NCI-H69 (cell line): ENCODE results near the gene SAMD10.
A peak's percentile ranks its signal among the peaks of the same experiment; 100 is the strongest.
"Not testable (repeated sequence)": the region's sequence is repeated elsewhere in the genome, so short reads cannot be mapped to it uniquely, and the experiment has no call there.

Experiments
- DNase-seq: peaks from one replicate; lab custom pipeline; 2025; lab: John Stamatoyannopoulos, UW

SAMD10 gene

DNA sequence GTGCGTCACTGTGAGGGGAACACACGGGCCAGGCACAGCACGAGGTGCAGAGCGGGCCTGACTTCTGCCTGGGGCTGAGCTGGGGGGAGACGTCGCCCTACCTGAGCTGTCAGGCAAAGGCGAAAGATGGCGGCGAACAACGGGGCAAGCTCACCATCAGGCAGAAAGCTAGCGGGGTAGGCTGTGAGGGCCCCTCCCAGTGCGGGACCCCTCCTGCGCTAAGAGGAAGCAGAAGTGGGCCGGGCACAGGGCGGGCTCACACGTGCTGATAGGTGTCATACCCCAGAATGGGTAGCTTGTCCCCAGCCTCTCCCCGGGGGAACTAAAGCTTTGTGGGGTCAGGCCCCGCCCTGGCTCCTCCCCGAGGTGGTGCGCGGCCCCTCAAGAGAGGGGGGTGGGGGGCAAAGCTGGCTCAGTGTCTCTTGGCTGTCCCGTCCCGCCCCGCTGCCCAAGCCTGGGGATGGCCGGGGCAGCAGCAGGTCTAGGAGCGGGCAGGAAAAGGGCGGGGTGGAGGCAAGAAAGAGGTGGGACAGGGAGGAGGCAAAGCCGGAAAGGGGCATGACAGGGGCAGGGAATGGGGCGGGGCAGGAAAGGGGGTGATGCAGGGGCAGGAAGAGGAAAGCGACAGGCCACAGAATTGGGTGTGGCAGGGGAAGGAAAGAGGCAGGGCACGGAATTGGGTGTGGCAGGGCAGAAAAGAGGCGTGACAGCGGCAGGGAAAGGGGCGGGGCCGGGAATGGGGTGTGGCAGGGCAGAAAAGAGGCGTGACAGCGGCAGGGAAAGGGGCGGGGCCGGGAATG lies 38.0 kb downstream of the SAMD10 start:
- DNase-seq = peak; percentile 25

DNA sequence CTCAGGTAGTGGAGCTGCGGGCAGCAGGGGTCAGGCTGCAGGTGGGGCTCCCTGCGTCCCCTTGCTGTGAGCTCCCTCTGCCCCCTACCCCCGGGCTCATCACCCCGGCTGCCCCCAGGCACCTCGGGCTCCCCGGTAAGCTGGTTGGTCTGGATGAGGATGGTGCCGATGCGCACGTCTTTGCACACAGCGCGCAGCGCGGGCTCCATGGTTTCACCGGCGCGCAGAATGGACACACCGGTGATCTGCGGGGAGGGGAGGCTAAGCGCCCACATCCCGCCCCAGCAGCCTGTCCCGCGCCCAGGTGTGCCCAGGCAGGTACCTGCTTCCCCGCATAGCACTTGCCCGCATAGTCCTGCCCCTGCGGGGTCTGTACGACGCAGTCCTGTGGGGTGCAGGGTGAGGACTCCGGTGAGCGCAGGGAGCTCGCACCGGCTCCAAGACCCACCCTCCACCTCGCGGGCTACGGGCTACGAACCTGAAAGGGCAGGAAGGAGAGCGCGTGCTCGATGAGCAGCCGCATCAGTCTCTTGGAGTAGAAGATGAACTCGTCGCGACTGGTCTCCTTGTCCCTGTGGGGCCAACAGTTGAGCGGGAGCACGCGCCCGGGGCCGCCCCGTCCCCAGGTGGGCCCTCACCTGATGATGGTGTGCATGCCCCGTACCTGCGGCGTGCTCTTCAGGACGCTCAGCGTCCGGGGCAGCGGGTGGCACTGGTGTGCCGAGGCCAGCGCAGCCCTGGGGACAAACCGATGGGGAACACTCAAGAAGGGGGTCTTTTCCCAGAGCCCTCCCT lies 38.8 kb downstream of the SAMD10 start:
- no peak for DNase-seq

DNA sequence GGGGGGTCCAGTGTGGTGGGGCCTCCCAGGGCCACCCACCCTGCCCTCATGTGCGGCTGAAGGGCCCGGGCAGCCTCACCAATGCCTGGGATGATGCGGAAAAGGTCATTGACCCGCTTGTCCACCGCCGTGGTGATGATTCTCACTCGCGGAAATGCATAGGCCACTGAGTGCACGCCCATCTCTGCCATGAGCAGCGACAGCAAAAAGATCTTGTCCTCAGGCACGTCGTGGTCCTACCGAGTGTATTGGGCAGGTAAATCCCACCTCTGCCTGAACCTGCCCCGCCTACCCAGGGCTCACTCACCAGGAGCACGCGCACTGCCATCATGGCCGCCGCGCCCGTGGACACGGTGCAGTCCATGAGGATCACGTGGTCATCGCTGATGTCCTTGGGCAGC lies 39.4 kb downstream of the SAMD10 start:
- no peak for DNase-seq

DNA sequence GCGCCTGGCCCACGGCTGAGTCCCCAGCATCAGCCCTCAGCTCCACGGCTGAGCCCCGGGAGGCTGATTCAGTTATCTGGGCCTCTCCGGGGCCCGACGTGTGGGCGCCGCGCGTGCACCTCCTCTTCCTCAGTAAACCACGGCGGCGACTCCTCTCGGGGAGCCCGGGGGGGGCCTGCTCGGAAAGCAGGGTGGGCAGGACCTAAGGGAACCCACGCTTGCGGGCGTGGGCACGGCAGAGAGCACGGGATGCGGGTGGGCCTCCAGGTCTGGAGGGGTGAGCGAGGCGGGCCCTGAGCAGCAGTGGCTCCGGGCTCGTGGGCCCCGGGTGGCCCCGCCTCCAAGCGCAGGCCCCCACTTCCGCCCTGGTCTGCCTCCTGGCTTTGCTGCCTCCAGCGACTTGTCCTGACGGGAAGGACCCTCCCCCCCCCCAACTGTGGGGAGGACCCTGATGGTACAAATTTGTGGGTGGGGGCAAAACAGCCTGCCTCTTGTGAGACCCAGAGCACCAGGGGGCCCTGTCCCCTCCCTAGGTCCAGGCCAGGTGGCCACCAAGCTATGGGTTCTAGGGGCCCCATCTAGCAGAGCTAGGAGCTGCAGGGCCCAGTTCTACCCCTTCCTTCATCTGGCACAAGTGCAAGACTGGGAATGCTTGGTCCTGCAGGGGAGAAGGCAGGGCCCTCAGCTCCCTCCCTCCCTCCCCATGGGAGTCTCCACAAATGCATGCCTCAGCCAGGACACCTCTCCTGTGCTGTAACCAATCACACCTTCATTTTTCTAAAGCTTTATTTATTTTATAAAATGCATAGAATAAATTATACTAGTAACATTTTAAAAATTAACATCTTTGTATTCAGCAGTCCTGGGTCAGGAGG lies 40.1 kb downstream of the SAMD10 start:
- DNase-seq = no peak

DNA sequence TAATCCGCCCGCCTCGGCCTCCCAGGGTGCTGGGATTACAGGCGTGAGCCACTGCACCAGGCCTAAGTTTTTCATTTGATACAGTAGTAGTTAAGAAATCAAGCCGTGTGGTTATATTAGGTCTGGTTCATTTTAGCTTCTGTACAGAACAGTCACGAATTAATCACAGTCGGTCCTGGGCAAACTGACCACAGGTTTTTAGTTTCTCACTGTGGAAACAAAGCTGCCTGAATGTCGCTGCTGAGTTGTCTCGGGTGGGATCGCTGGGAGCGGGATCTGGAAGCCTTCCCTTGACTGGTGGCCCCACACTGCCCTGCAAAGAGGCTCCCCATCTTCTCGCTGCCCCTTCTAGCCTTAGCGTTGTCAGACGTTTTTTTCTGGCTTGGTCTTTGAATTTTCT lies 41.8 kb downstream of the SAMD10 start:
- no peak for DNase-seq

DNA sequence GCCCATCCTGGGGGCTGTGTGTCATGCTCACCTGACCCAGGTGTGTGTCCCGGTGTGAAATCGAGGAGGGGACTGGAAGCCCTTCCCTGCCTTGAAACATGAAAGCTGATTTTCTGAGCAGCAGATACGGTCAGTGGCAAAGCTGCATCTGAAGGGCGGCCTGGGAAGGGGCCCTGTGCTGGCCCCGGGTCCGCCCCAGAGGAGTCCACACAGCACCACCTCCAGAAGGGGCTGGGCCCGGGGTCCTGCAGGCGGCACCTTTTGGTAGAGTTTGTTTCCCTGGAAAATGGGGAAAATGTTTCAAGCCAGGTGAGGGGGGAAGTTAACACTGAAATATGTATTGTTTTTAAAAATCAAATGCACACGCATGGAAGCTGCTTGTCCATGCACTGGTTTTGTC lies 44.0 kb downstream of the SAMD10 start:
- no peak for DNase-seq

DNA sequence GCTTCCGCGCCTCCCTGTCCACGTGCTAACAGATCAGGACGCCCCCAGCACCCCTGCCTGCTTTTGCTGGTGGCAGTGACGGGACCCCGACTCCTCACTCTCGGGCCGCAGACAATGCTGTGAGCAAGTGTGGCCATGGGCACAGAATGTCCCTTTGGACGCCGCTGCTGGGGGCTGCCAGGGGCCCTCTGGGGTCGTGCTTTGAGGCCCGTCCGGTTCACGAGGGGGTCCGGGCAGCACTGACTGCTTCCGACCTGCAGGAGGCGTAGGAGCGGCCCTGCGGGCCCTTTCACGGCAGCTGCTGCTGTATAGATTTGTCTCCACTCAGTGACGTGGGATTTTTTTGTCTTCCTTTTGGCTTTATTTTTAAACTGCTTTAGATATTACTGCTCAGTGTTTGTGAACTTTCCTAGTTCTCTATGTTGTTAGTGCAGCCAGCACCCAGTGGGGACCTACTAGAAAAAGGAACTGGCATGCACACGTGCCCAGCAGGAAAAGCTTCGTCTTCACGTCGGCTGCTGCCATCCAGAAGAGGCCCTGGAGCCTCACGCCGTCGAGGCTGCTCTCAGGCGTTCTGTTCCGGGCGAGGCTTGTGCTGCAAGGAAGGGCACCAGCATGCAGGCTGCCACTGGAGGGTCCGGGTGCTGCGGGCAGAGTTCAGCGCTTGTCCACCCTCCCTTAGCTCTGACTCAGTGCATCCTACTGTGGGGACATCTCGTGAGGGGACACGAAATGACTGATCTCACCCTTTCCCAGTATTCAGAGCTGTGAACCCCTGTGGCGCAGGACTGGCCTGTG lies 45.0 kb downstream of the SAMD10 start:
- no peak for DNase-seq

DNA sequence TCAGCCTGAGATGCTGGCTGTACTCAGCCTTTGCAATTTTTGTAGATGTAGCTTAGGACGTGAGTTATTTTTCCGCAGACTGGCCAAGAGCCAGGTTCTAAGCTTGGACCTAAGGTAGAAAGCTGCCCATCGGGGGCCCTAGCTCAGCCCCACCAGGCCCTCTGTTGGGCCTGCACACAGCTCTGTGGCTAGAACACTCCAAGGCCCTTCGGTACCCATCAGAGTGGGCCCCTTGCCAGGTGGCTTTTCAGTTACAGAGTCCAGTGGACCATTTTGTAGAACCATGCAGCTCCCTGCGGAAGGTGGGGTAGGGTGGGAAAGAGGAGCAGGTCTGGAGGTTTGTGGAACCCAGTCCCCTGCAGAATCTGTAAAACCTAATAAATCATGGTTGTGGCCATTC lies 45.8 kb downstream of the SAMD10 start:
- no peak for DNase-seq

DNA sequence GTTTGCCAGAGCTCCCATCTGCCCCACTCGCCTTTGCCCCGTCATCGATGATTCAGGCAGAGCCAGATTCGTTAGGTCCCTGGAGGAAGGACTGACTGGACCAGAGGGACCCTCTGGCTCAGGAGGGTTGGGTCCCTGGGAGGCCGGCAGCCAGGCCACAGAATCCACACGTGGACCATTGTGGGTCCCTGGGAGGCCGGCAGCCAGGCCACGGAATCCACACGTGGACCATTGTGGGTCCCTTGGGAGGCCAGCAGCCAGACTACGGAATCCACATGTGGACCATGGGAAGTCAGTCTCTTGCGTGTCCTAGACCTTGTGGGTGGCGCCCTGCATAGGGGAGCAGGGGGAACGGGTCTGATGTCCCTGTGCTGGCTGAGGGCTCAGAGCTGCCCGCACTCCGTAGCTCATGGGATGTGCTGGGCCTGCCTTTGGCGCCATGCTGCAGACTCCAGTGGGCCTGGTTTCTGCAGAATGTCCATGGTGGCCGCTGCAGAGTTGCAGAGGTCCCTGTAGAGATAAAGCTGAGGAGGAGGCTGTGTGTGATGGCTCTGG lies 46.8 kb downstream of the SAMD10 start:
- no peak for DNase-seq

DNA sequence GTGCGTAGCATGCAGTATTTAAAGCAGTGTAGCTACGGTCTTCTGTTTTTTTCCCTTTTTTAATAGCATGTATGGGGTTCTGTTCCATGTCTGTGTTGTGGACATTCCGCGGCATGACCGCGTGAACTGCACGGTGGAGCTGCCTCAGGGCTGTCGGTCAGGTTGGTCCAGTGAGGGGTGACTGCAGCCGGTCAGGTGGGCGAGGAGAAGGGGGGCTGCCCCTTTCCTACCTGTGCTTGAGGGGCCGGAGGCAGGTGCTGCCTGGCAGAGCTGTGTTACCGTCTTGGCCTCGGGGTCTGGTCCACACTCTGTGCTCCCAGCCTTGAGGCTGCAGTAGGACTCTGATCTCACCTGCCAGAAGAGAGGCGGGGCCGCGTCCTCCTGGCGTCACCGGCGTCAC lies 47.7 kb downstream of the SAMD10 start:
- DNase-seq = no peak

DNA sequence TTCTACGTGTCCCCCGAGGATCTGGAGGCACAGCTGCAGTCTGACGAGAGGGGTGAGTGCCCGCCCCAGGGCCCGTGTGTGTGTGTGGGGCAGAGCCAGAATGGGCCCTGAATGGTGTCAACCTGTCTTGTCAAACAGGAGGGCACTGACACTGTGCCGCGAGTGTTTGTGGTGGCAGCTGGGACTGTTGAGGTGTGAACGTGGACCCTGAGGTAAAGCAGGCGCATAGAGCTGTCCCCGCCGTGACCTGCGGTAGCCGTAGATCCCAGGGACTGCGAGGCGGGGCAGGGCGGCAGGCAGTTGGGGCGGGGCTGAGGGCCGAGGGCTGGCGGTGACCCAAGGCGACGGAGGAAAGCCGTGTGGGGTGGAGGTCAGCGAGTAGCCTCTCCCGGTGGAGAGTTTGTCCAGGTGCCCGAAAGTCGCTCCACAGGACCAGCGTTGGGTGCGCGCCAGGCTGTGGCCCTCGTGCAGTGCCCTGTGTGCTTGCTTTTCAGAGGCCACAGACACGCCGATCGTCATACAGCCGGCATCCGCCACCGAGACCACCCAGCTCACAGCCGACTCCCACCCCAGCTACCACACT lies 48.4 kb downstream of the SAMD10 start:
- DNase-seq = no peak

DNA sequence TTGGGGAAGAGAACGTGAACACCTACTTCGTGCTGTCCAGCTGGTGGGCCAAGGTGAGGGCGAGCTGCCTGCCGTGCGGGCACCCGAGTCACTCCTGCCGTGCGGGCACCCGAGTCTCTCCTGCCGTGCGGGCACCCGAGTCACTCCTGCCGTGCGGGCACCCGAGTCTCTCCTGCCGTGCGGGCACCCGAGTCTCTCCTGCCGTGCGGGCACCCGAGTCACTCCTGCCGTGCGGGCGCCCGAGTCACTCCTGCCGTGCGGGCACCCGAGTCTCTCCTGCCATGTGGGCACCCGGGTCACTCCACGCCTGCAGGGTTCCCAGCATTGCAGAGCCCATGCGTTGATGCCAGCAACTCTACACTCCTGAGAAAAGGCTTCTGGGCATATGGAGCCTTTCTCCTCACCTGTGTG lies 50.0 kb downstream of the SAMD10 start:
- not testable (repeated sequence) for DNase-seq

DNA sequence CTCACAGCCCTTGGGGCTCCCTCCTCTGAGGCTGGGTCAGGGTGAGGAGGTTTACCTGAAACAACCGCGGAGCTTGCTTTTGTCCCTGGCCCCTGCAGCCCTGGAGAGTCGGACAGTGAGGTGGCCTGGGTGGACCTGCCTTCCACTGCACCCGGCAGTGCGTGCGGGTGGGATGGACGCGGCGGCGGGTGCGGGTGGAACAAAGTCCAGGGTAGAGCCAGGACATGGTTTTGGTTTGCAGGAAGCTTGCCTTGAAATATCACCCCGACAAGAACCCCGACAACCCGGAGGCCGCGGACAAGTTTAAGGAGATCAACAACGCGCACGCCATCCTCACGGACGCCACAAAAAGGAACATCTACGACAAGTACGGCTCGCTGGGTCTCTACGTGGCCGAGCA lies 50.4 kb downstream of the SAMD10 start:
- no peak for DNase-seq

DNA sequence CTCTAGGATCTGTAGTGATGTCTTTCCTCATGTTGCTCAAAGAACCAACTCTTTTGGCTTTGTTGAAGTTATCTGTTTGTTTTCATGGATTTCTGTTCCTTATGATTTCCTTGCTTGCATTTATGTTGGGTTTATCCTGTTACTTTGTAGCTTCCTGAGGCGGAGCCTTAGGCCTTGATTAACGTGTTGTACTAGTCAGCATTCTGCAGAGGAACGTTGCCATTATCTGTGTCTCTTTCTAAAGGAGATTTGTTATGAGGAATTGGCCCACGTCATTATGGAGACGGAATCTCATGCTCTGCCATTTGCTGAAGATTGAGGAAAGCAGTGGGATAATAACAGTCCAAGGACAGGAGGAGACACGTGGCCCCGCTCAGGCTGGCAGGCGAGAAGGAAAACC lies 53.1 kb downstream of the SAMD10 start:
- DNase-seq = no peak

DNA sequence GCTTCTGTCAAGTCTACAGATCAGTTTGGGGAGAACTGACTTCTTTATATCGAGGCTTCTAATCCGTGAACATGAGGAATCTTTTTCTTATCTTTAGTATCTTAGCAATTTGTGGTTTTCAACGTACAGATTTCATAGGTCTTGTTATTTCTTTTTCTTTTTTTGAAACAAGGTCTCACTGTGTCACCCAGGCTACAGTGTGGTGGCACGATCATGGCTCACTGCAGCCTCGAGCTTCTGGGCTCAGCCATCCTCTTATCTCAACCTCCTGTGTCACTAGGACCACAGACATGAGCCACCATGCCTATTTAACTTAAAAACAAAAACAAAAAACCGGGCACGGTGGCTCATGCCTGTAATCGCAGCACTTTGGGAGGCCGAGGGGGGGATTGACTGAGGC lies 55.2 kb downstream of the SAMD10 start:
- DNase-seq = no peak
